DMS153 treated with DMSO at 0.1 percent for 48 hours (cell line): ENCODE measurements around the gene WDR38.
"Not testable (repeated sequence)": the region's sequence is repeated elsewhere in the genome, so short reads cannot be mapped to it uniquely, and the experiment has no call there.

Source experiments
- DNase-seq: peaks from one replicate; lab custom pipeline; 2025; ENCODE audit not compliant: unreplicated experiment; lab: John Stamatoyannopoulos, UW

The WDR38 gene

GRCh38 chr9:124831642-124832364 is 21.5 kb upstream of the WDR38 start:
- no peak for DNase-seq

GRCh38 chr9:124834591-124834990 is 18.7 kb upstream of the WDR38 start:
- DNase-seq, result no peak

GRCh38 chr9:124835026-124835557 is 18.2 kb upstream of the WDR38 start:
- peak; percentile 89 for DNase-seq

- not testable (repeated sequence) for DNase-seq
Measured at GRCh38 chr9:124838132-124838531, 15.1 kb upstream of the WDR38 start.

GRCh38 chr9:124838567-124839275 is 14.5 kb upstream of the WDR38 start:
- not testable (repeated sequence) for DNase-seq

- no peak for DNase-seq
Measured at GRCh38 chr9:124839612-124840299, 13.5 kb upstream of the WDR38 start.

- no peak for DNase-seq
Measured at GRCh38 chr9:124840300-124840833, 12.9 kb upstream of the WDR38 start.

- DNase-seq, result no peak
Measured at GRCh38 chr9:124841075-124841821, 12.0 kb upstream of the WDR38 start.

- DNase-seq, result no peak
Measured at GRCh38 chr9:124843456-124844034, 9.7 kb upstream of the WDR38 start.

GRCh38 chr9:124844291-124844690 is 9.0 kb upstream of the WDR38 start:
- no peak for DNase-seq

GRCh38 chr9:124846467-124846866 is 6.8 kb upstream of the WDR38 start:
- not testable (repeated sequence) for DNase-seq

- DNase-seq, result no peak
Measured at GRCh38 chr9:124846969-124847368, 6.3 kb upstream of the WDR38 start.

- no peak for DNase-seq
Measured at GRCh38 chr9:124849801-124850200, 3.5 kb upstream of the WDR38 start.

- no peak for DNase-seq
Measured at GRCh38 chr9:124852121-124852828, 985 bp upstream of the WDR38 start.

- DNase-seq, result no peak
Measured at GRCh38 chr9:124853605-124854143, 414 bp downstream of the WDR38 start.

GRCh38 chr9:124854161-124854560 is 901 bp downstream of the WDR38 start:
- DNase-seq, result no peak

- no peak for DNase-seq
Measured at GRCh38 chr9:124854822-124855221, 1.6 kb downstream of the WDR38 start.

- DNase-seq, result no peak
Measured at GRCh38 chr9:124855566-124855943, 2.3 kb downstream of the WDR38 start.

GRCh38 chr9:124855944-124856765 is 2.9 kb downstream of the WDR38 start:
- DNase-seq, result no peak
